GM12865 (cell line): ENCODE results near the gene ASTN2.
A peak's percentile ranks its signal among the peaks of the same experiment; 100 is the strongest.

Experiments used
- DNase-seq: peaks from one replicate; pipeline ENCODE4 v3.0.0; 2010; ENCODE audit warnings: low read depth
- H3K4me3 ChIP-seq: 2 replicates; pipeline ENCODE4 v1.5.1; 2011; ENCODE audit warnings: mild to moderate bottlenecking, low read depth, low read length, control low read depth
- TF ChIP-seq, protein P1 (sequence below): IDR thresholded peaks from 2 replicates; pipeline ENCODE4 v1.5.1; 2011; ENCODE audit warnings: low read length, control low read depth, low read depth, inconsistent platforms; ENCODE audit not compliant: insufficient read depth; ENCODE audit errors: missing control alignments

The ASTN2 gene

GRCh38 chr9:116870566-116870965 is 544.3 kb downstream of the ASTN2 start:
- TF ChIP-seq, protein P1, sequence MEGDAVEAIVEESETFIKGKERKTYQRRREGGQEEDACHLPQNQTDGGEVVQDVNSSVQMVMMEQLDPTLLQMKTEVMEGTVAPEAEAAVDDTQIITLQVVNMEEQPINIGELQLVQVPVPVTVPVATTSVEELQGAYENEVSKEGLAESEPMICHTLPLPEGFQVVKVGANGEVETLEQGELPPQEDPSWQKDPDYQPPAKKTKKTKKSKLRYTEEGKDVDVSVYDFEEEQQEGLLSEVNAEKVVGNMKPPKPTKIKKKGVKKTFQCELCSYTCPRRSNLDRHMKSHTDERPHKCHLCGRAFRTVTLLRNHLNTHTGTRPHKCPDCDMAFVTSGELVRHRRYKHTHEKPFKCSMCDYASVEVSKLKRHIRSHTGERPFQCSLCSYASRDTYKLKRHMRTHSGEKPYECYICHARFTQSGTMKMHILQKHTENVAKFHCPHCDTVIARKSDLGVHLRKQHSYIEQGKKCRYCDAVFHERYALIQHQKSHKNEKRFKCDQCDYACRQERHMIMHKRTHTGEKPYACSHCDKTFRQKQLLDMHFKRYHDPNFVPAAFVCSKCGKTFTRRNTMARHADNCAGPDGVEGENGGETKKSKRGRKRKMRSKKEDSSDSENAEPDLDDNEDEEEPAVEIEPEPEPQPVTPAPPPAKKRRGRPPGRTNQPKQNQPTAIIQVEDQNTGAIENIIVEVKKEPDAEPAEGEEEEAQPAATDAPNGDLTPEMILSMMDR, result no peak
- no peak overlapping the region for H3K4me3 ChIP-seq
- no peak for DNase-seq

GRCh38 chr9:116868201-116868600 is 546.7 kb downstream of the ASTN2 start:
- no peak for DNase-seq
- TF ChIP-seq, protein P1, result no peak
- H3K4me3 ChIP-seq, result no peak overlapping the region

- no peak for DNase-seq
- H3K4me3 ChIP-seq, result no peak overlapping the region
- TF ChIP-seq, protein P1, result no peak
Observed at GRCh38 chr9:116861321-116861720, 553.5 kb downstream of the ASTN2 start.

DNA sequence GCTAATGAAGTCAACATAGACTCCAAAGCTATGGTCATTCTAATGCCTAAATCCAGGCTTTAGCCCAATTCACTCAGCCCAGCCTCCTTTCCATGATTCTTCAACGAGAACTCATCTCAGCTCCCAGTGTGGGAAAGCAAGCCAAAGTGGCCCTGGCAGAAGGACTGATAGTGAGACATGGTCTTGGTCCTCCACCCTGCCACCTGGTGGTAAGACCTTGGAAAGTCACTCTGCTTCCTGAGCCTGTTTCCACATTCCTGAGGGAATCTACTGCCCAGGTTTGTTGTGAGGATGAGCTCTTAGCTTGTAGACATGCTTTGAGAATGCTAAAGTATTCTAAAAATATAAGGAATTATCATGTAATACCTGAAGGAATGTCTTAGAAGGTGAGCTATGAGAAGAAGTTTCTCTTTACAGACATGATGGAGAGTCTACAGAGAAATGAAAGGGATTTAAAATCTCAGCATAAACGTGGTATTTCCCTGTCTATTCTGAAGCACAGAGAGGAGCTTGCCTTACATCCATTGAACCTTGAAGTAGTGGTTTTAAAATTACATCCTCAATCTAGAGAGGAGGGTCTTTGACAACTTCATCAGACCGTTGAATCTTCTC is 554.2 kb downstream of the ASTN2 start:
- H3K4me3 ChIP-seq, result no peak overlapping the region
- DNase-seq, result peak; percentile 50
- TF ChIP-seq, protein P1, result peak; percentile 78

DNA sequence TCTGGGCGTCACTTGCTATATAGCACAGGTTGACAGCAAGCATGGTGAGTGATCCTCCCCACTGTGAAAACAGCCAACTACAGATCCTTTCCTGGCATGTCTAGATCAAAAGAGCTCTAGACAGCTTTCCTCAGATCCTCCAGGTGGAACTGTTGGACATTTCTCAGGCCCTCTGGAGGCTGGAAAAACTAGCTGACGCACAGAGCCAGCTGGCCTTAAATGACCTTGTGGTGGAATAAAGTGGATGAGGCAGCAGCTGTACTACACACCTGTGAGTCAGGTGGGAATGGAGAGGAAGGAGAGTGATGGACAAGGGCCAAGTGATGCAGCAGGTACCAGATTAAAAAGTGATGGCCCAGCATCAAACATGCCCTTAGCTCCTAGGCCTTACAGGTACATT is 555.1 kb downstream of the ASTN2 start:
- no peak for DNase-seq
- TF ChIP-seq, protein P1, result no peak
- no peak overlapping the region for H3K4me3 ChIP-seq

- no peak overlapping the region for H3K4me3 ChIP-seq
- DNase-seq, result no peak
- TF ChIP-seq, protein P1, result no peak
Observed at GRCh38 chr9:116857321-116857720, 557.5 kb downstream of the ASTN2 start.

DNA sequence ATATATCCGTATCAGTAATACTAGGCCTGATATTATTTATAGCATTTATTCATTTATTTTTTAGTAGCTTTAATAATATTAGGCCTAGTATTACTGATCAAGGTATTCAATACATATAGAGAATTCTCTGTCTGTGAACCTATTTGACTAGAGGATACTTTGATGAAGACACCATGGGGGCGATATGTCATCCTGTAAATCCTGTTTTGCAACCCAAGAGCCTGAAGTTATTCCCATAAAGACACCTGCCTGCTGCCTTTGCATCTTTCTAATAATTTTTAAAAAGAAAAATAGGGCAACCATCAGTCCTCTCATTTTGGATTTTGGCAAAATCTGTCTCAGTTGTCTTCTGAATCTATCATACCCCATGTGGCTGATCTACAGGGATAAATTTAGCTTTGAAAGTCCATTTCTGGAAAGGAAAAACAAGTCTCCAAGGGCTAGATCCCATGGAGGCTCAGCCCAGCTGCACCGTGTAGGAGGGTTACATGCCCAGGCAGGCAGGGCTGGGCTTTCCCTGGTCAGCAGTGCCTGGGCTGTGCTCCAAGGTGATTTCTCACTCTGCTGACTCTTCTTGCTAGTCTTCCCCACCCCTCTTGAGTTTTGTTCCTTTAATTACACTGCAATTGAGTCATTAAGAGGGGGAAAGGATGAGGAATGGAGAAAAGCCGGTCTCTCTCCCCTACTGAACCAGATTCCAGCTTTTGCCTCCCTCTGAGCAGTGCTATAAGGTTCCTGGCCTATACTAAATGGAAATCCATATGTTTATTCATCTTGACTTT is 558.8 kb downstream of the ASTN2 start:
- DNase-seq, result peak; percentile 8
- TF ChIP-seq, protein P1, result no peak
- no peak overlapping the region for H3K4me3 ChIP-seq
